Fibroblast of gingiva (primary cell): ENCODE measurements around the gene PSMC5.
A peak's percentile ranks its signal among the peaks of the same experiment; 100 is the strongest.
"Not testable (repeated sequence)": the region's sequence is repeated elsewhere in the genome, so short reads cannot be mapped to it uniquely, and the experiment has no call there.

Experiments used
- DNase-seq: peaks from one replicate; pipeline ENCODE4 v3.0.0-alpha.2; 2011; ENCODE audit warnings: low read depth

Gene PSMC5

DNA sequence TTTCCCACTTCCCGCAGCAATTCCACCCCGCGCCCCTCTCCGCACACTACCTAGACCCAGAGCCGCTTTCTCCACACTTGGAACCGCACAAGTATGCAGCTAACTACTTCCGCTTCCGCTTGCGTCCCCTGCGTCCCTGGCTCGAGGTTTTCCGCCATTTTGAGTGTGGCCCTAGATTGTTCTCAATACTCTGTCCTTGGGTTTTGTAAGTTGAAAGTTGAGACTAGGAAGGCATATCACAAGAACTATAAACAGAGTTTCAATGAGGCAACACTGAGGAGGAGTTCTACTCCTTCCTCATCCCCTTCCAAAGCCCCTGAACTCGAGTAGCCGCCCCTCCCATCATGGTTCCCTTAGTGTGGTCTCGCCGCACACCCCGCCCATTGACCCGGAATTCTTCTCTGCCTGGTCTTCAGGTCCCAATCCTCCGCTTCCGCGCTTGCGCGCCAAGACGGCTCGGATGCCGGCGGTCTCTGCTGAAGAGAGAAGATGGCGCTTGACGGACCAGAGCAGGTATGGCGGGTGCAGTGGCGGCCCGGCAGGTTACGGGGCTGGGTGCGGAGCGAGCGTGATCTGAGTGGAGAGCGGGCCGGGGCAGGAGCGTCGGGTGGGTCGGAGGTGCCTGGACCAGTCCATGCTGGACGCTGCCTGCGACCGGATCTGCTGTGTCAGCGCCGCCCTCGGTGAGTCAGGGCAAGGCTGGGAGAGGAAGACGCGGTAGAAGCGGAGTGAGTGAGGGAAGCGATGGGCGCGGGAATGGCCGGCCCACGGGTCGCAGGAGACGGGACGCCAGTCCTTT is at the start of gene PSMC5, which contains the start of gene FTSJ3:
TSS of gene PSMC5 (plus strand) at position 430 of the 799 bp plus-strand sequence. CDS start at position 490, 60 bp downstream.
TSS of gene FTSJ3 (minus strand) at position 662 of the 799 bp plus-strand sequence. CDS start 761 bp downstream, outside the sequence.
- peak; percentile 93 for DNase-seq

DNA sequence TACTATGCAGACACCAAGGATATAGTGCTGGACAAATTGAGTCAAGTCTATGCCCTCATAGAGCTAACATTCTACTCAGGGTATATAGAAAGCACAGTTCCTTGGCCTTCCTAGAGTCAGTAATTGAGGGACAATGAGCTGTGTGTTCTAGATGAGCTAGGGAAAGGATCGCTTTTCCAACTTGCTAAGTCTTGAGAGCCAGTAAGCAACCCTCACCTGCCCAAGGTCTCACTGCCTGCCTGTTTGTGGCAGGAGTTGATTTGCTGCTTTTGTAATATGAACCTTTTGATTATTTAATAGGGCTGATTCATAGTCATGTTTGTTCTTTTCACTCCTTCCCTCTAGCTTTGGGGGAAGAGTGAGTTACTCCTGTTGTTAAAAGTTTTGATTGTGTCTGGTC is 46.7 kb upstream of the PSMC5 start:
- no peak for DNase-seq

DNA sequence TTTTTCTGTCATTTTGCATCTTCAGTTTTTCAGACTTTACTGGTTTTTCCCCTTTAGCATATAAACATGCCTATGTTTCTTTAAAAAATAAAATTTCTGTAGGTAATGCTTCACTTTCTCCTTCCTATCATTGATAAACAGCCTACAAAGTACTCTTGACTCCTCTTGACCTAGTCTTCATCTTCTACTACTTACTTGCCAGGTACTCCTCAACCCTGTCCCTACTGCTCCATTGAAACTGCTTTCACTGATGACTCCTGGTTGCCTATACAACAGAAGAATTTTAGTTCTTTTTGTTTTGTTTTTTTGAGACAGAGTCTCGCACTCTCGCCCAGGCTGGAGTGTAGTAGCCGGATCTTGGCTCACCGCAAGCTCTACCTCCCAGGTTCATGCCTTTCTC is 46.3 kb upstream of the PSMC5 start:
- DNase-seq = no peak

DNA sequence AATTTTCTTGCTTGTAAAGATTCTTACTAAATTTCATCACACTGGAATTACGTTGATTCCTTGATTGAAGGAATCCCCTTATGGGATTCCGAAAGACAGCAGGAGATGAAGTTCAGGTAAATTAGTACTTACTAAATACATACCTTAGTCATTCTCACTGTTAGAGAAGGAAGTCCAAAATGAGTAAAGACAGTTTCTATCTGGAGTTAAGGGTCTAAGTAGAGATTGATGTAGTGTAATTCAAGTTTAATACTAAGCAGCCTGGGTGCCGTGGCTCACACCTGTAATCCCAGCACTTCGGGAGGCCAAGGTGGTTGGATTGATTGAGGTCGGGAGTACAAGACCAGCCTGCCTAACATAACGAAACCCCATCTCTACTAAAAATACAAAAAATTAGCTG is 43.7 kb upstream of the PSMC5 start:
- DNase-seq = no peak

DNA sequence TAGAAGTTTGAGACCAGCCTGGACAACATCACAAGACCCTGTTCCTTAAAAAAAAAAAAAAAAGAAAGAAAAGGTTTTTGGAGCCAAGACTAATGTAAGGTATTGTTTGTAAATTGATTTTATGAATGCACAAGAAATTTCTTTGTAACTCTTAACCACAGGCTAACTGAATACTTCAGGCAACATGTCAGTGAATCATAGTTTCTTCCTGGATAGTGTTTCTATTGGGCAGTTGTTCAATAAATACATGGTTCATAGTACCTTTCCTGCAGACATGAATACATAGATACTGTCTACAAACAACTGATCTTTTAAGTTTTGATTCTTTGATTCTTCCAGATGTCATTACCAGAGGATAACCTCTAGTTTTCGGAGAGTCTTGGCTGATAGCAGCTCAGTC is 41.7 kb upstream of the PSMC5 start:
- peak; percentile 47 for DNase-seq

DNA sequence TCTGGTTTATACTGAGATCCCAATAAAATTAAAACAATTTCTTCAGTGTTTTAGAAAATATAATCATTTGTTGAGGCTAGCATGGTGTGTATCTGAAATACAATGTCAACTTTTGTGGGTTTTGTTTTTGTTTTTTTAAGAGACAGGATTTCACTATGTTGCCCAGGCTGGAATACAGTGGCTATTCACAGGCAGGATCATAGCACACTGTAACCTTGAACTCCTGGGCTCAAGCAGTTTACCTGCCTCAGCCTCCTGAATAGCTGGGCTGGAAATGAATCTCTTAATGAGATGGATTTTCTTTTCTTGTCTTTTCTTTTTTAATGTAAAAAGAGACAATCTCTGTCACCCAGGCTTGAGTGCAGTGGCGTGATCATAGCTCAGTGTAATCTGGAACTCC is 41.1 kb upstream of the PSMC5 start:
- DNase-seq = no peak

DNA sequence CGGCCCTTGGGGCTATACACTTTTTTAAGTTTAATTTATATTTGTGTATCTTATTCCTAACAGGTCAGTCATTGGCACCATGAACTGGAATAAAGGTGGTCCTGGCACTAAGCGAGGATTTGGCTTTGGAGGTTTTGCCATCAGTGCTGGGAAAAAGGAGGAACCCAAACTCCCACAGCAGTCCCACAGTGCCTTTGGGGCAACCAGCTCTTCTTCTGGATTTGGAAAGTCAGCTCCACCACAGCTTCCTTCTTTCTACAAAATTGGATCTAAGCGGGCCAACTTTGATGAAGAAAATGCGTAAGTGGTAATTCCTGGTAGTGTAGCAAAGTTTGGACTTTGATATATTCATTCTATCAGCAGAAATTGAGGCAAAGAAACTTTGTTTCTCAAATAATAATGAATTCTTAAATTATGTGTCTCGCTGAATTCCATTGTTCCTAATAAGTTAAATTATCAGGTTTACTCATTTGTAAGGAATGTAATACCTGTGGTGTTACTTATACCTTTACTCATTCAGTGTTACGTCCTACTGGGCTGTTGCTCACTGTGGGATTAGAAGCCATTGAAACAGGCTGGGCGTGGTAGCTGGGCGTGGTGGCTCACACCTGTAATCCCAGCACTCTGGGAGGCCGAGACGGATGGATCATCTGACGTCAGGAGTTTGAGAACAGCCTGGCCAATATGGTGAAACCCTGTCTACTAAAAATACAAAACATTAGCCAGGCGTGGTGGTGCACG is 40.1 kb upstream of the PSMC5 start:
- no peak for DNase-seq

DNA sequence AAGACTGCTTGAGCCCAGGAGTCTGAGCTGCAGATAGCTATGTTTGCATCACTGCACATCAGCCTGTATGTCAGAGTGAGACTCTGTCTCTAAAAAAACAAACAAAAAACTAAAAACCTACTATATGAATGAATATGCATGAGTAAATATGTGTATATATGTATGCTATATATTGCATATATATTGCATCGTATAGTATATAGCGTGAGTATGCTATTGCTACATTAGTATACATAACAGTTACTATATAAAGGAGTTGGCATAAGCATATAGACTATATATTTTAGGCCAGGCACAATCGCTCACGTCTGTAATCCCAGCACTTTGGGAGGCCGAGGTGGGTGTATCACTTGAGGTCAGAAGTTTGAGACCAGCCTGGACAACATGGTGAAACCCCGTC is 37.2 kb upstream of the PSMC5 start:
- DNase-seq = no peak

DNA sequence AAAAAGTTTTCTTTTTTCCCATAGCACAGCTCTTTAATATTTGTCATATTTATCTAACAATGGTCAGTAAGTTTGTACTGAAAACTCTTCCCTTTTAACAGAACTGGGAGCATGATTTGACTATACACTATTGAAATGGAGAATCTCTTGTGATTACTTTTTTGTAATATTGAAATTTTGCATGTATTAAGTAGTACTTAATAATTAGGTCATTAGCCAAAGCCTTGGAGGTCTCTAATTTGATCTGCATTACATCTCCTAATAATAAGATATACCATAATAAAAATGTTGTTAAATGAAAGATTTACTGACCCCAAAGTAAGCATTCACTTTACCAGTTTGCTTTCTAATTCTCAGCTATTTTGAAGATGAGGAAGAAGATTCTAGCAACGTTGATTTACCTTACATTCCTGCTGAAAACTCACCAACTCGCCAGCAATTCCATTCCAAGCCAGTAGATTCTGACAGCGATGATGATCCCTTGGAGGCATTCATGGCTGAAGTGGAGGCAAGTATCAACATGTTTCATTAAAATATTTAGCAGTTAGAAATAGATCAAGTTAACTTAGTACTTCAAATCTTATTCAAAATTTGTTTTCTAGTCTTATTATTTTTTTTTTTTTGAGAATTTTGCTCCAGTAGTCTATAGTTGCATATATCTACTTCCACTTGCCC is 35.0 kb upstream of the PSMC5 start:
- no peak for DNase-seq

DNA sequence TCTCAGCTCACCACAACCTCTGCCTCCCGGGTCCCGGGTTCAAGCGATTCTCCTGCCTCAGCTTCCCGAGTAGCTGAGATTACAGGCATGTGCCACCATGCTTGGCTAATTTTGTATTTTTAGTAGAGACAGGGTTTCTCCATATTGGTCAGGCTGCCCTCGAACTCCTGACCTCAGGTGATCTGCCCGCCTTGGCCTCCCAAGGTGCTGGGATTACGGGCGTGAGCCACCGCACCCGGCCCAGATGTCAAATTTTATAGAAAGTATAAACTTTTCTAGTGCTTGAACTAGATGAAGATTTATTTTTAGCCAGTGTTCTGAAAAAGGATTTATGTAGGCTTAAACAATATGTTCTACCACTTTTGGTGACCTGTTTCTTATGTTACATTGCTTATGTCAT is 30.9 kb upstream of the PSMC5 start:
- DNase-seq = not testable (repeated sequence)

DNA sequence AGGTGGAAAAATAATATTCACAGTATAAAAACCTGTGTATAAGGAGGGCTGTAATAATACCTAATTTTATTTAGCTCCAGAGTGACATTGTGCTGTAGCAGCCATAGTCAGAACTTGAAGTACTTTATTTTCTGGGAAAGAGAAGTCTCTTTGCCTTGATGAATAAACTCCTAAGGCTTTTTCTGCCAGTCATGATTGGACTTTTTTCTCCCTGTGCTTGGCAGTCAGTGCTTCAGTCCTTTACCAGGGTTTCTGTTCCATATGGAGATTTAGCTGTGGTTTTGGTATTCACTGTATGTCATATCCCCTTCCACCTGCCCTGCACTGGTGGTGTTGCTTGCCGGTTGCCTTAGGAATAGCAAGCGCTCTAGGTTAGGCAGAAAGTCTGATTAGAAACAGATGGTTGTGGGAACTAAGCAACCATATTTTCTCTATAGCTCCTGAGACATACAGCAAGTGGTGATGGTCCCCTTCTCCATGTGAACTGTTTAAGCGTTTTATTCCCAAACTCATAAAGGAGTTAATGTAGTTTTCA is 28.6 kb upstream of the PSMC5 start:
- DNase-seq = no peak

DNA sequence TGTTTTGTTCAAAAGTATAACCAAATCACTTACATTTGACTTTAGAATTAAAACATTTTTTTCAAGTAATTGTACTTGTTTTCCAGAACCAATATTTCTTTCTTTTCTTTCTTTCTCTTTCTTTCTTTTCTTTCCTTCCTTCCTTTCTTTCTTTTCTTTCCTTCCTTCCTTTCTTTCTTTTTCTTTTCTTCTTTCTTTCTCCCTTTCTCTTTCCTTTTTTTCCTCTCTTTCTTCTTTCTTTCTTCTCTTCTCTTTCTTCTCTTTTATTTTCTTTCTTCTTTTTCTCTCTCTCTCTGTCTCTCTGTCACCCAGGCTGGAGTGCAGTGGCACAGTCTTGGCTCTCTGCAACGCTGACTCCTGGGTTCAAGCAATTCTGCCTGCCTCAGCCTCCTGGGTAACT is 26.4 kb upstream of the PSMC5 start:
- DNase-seq = no peak

DNA sequence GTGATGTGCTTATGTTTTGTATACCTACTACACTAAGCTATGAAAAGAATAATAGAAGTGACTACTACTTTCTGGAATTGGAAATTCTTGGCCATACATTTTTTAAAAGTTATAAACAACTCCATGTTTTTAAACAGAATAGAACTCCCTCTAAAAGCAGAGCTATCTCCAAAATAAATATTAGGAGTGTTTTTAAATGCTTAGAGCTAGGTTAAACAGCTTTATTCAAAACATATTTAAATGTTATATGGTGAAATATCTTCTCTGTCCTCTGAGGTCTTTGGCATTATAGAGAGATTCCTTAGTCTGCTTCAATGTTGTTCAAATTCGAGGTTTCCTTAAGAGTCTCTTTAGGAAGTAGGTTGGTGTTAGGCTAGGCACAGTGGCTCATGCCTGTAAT is 22.9 kb upstream of the PSMC5 start:
- peak; percentile 15 for DNase-seq

DNA sequence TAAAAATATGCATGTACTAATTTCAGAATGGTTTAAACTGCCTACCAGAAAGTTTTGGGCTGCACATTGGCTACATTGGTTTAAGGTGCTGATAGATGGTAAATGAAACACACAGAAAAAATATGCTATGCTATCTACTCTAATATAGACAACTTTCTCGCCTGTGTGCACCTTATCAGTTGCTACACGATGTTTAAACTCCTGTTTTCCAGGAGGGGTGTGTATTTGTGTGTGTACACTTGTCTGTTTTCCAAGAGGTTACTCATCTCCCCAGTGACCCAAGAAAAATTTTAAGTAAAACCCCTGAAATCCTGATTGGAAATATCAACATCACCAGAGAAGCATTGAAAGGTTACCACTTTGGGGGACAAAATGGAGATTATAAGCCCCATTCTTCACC is 21.6 kb upstream of the PSMC5 start:
- no peak for DNase-seq

DNA sequence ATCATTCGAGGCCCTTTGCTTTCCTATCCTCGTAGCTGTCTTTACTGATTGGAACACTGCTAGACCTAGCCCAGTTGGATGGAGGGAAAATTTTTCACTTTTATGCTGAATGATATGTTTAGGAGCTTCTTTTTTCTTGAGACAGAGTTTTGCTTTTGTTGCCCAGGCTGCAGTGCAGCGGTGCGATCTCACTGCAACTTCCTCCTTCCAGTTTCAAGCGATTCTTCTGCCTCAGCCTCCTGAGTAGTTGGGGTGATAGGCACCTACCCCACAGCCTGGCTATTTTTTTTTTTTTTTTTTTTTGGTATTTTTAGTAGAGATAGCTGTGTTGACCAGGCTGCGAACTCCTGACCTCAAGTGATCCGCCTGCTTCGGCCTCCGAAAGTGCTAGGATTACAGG is 17.3 kb upstream of the PSMC5 start:
- no peak for DNase-seq

DNA sequence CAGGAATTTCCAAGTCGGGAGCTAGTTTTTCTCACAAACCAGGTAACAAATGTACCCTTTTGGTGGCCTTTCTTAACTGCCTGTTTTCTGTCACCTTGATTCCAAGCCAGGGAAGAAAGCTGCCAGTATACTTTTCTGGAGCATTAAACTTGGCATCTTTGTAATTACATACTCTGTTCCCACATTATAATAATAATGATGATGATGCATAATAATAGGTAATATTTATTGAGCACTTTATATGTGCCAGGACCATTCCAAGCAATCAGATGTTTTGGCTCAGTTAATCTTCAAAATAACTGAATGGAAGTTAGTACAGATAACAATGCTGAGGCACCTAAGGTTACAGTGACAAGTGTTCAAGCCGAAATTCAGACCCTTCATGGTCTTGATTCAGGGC is 11.1 kb upstream of the PSMC5 start:
- DNase-seq = no peak

DNA sequence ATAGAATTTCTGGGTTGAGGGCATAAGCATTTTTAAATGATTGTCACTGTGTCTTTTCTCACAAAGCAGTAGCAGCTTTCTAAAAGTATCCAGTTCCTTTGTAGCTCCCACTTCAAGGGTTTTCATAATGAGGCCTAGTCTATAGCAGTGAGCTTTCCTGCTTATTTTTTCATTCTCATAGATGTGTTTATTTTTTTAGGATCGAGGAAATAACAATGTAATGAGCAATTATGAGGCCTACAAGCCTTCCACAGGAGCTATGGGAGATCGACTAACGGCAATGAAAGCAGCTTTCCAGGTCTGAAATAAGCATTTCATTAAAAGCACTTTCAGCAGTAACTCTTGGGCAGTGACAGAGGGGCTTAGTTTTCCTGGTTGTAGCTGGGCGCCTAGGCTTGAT is 10.6 kb upstream of the PSMC5 start:
- DNase-seq = peak; percentile 36

DNA sequence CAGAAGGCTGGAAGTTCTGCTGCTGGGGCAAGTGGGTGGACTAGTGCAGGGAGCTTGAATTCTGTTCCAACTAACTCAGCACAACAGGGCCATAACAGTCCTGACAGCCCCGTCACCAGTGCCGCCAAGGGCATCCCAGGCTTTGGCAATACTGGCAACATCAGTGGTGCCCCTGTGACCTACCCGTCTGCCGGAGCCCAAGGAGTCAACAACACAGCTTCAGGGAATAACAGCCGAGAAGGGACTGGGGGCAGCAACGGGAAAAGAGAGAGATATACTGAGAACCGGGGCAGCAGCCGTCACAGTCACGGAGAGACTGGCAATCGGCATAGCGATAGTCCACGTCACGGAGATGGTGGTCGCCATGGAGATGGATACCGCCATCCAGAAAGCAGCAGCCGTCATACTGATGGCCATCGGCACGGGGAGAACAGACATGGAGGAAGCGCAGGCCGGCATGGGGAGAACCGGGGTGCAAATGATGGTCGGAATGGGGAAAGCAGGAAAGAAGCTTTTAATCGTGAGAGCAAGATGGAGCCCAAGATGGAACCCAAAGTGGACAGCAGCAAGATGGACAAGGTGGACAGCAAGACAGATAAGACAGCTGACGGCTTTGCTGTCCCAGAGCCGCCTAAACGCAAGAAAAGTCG is 9.4 kb upstream of the PSMC5 start:
- DNase-seq = no peak

DNA sequence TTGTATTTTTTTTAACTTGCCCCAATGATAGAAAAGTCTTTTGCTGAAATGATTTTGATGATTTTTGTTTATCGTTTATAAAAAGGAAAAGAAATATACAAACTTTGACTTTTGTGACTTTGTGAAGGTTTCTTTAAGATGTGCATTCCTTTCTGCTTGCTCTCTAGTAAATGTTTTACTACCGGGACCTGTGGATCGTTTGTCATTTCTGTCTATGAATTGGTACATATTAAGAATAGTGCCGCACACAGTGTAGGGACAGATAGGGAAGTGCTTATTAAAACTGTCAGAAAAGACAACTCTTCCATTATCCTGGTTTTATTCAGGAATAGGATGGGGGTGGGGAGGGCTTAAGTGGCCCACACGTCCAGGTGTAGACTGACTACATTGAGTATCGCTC is 8.1 kb upstream of the PSMC5 start:
- no peak for DNase-seq

DNA sequence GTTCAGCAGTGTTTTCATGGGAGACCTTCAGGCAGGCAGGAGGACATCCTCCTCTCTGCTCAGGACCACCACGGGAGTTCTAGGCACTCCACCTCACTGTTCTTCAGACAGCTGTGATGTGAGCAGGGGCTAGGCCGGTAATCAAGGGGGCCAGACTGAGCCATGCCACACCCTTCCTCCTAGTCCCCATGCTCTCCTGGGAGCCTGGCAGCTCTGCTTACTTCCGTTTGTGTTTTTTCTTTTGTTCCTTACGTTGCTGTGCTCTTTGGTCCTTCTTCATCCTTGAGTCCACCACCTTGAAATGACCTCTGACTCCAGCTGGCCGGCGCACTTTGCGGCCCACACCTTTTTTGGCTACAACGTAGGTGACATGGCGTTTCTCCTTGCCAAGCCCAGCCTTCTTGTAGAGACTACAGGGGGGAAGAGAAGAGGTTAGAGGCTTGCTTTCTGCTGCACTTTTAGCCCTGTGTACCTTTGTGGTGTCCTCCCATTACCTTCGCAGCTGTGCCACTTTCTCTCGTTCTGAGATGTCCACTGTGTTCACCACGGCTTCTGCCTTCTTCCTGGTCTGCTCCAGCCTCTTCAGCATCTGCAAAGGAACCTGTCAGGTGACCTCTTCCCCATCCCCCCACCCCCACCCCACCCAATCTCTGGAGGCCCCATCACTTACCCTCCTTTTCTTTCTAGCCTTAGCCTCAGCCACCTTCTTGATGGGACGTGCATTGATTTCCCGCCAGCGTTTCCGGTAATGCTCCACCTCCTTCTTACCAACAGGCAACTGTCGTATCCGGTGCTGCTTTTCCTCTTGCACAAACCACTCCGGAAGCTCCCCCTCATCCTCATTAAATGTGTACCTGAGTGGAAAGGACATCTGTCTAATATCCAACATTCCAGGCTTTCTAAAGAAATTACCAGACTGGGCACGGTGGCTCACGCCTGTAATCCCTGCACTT is 7.4 kb upstream of the PSMC5 start:
- no peak for DNase-seq
